ENCODE results near the gene THSD8.

THSD8 gene

GRCh38 chr19:12828494-12828893, 26.6 kb downstream of the THSD8 start:
- intact Hi-C loops (cut with DNase I; ENCODE audit: low total_unique reads), result no loop called here
- TF ChIP-seq CTCF (IDR thresholded peaks at IDR 0.05), result no peak
- Histone ChIP-seq H3K9me3 (no peaks in the 10 kb centered on the region), H3K36me3 (no peaks in the 10 kb centered on the region), H3K27me3 (peaks cover 3 to 97% of the 10 kb centered on the region in 2 donors), H3K4me1 (peaks cover 0 to 17% (median 13%) of the 10 kb centered on the region in 4 donors), H3K4me3 (no peak overlapping the region), H3K27ac (no peak overlapping the region)
- DNase-seq, result no peak

- H3K27ac ChIP-seq, result no peak overlapping the region
- H3K4me3 ChIP-seq, result peak overlapping the region in 1 of 2 donors; percentile 46
- TF ChIP-seq CTCF (IDR thresholded peaks at IDR 0.05), result no peak
- H3K9me3 ChIP-seq, result no peaks in the 10 kb centered on the region
- intact Hi-C loops (cut with DNase I; ENCODE audit: low total_unique reads), result no loop called here
- peaks cover 4 to 98% of the 10 kb centered on the region in 2 donors for H3K27me3 ChIP-seq
- H3K4me1 ChIP-seq, result peaks cover 0 to 37% (median 23%) of the 10 kb centered on the region in 4 donors
- DNase-seq, result no peak
- H3K36me3 ChIP-seq, result no peaks in the 10 kb centered on the region
Measured at GRCh38 chr19:12833418-12833737, 31.5 kb downstream of the THSD8 start.

GRCh38 chr19:12833738-12834565, 32.1 kb downstream of the THSD8 start:
- no peak for DNase-seq
- Histone ChIP-seq H3K27ac (no peak overlapping the region), H3K4me3 (peak overlapping the region; percentile 33 to 46), H3K9me3 (no peaks in the 10 kb centered on the region), H3K4me1 (peaks cover 0 to 43% (median 27%) of the 10 kb centered on the region in 4 donors), H3K27me3 (peaks cover 7 to 98% of the 10 kb centered on the region in 2 donors), H3K36me3 (no peaks in the 10 kb centered on the region)
- no peak for TF ChIP-seq CTCF (IDR thresholded peaks at IDR 0.05)
- intact Hi-C loops (cut with DNase I; ENCODE audit: low total_unique reads), result no loop called here

GRCh38 chr19:12834566-12834943, 32.7 kb downstream of the THSD8 start, which contains the start of gene RTBDN:
Gene RTBDN, minus strand, starts transcription at chr19:12834579. Its CDS starts 4,600 bp downstream, at chr19:12829979.
- intact Hi-C loops (cut with DNase I; ENCODE audit: low total_unique reads), result no loop called here
- no peak within 1 kb of the TSS for H3K27ac ChIP-seq

GRCh38 chr19:12834976-12835757, 33.3 kb downstream of the THSD8 start:
- Histone ChIP-seq H3K27me3 (peaks cover 7 to 98% of the 10 kb centered on the region in 2 donors), H3K4me3 (no peak overlapping the region), H3K9me3 (no peaks in the 10 kb centered on the region), H3K36me3 (no peaks in the 10 kb centered on the region), H3K27ac (no peak overlapping the region), H3K4me1 (peaks cover 0 to 43% (median 28%) of the 10 kb centered on the region in 4 donors)
- intact Hi-C loops (cut with DNase I; ENCODE audit: low total_unique reads), result no loop called here
- TF ChIP-seq CTCF (IDR thresholded peaks at IDR 0.05), result no peak
- no peak for DNase-seq

More at GRCh38 chr19:12834566-12834943, 32.7 kb downstream of the THSD8 start, which contains the start of gene RTBDN:
- Histone ChIP-seq H3K9me3 (no peaks in the 10 kb centered on the region), H3K27me3 (peaks cover 7 to 98% of the 10 kb centered on the region in 2 donors), H3K4me1 (peaks cover 0 to 43% (median 28%) of the 10 kb centered on the region in 4 donors), H3K4me3 (peak within 1 kb of the TSS; percentile 33 to 46), H3K36me3 (no peaks in the 10 kb centered on the region)
- DNase-seq, result no peak
- TF ChIP-seq CTCF (IDR thresholded peaks at IDR 0.05), result no peak
